GM19438 (cell line): ENCODE measurements around the gene MCC.

Source experiments
- ATAC-seq: cut with Tn5 transposase; IDR thresholded peaks from one replicate; pipeline ENCODE4 v1.9.1; 2021; ENCODE audit warnings: low read depth; ENCODE audit not compliant: unreplicated experiment

Gene MCC

GRCh38 chr5:113255579-113256386 is 232.5 kb downstream of the MCC start:
- ATAC-seq, result no peak

- ATAC-seq, result no peak
Measured at GRCh38 chr5:113255105-113255504, 233.1 kb downstream of the MCC start.

GRCh38 chr5:113253037-113253436 is 235.2 kb downstream of the MCC start:
- no peak for ATAC-seq

- ATAC-seq, result no peak
Measured at GRCh38 chr5:113252066-113252465, 236.2 kb downstream of the MCC start.

GRCh38 chr5:113250341-113250953 is 237.8 kb downstream of the MCC start:
- no peak for ATAC-seq

GRCh38 chr5:113249206-113249605 is 239.0 kb downstream of the MCC start:
- no peak for ATAC-seq

- no peak for ATAC-seq
Measured at GRCh38 chr5:113246361-113246870, 241.8 kb downstream of the MCC start.

- ATAC-seq, result no peak
Measured at GRCh38 chr5:113245427-113246225, 242.6 kb downstream of the MCC start.

- ATAC-seq, result no peak
Measured at GRCh38 chr5:113244966-113245365, 243.3 kb downstream of the MCC start.

- ATAC-seq, result no peak
Measured at GRCh38 chr5:113243349-113243664, 244.9 kb downstream of the MCC start.

- no peak for ATAC-seq
Measured at GRCh38 chr5:113242481-113243348, 245.5 kb downstream of the MCC start.

- no peak for ATAC-seq
Measured at GRCh38 chr5:113240951-113241726, 247.1 kb downstream of the MCC start.

GRCh38 chr5:113240032-113240431 is 248.2 kb downstream of the MCC start:
- ATAC-seq, result no peak

GRCh38 chr5:113237893-113238292 is 250.4 kb downstream of the MCC start:
- no peak for ATAC-seq

GRCh38 chr5:113236536-113237288 is 251.5 kb downstream of the MCC start:
- no peak for ATAC-seq

- no peak for ATAC-seq
Measured at GRCh38 chr5:113235884-113236283, 252.4 kb downstream of the MCC start.

GRCh38 chr5:113234546-113234945 is 253.7 kb downstream of the MCC start:
- no peak for ATAC-seq

GRCh38 chr5:113233606-113234005 is 254.6 kb downstream of the MCC start:
- no peak for ATAC-seq

- no peak for ATAC-seq
Measured at GRCh38 chr5:113232667-113233066, 255.6 kb downstream of the MCC start.
